Esophagus mucosa (tissue), 1 donor: ENCODE measurements around the gene AP1B1. TPM values are rescaled to one million over a fixed set of nuclear protein-coding genes. Genes with fewer than 3 reads are reported as not detected.
A peak's percentile ranks its signal among the peaks of the same experiment; 100 is the strongest.

Experiments
- ATAC-seq: fragments of 200-7000 bp; cut with Tn5 transposase; one replicate; pipeline ENCODE4 v1.9.1; 2020
- total RNA-seq: library from RNA; stranded (reverse); gene quantifications from one replicate; pipeline ENCODE4 v1.2.4, GENCODE V29; 2023
- donor health status: DM: yes; HTN: yes; CAD: no.

Gene AP1B1
- total RNA-seq, 1 donor from 2014 or later = 80.8 TPM

GRCh38 chr22:29311464-29312217 lies 76.7 kb downstream of the AP1B1 start:
- no peak for ATAC-seq

- peak; percentile 66 for ATAC-seq
Observed at GRCh38 chr22:29310863-29311339, 77.5 kb downstream of the AP1B1 start.

GRCh38 chr22:29310065-29310862 lies 78.1 kb downstream of the AP1B1 start:
- no peak for ATAC-seq

- ATAC-seq = no peak
Observed at GRCh38 chr22:29309332-29310064, 78.9 kb downstream of the AP1B1 start.

GRCh38 chr22:29308791-29309262 lies 79.5 kb downstream of the AP1B1 start:
- peak; percentile 2 for ATAC-seq

GRCh38 chr22:29308148-29308790 lies 80.1 kb downstream of the AP1B1 start:
- ATAC-seq = peak; percentile 32

GRCh38 chr22:29307596-29308147 lies 80.7 kb downstream of the AP1B1 start:
- ATAC-seq = no peak

GRCh38 chr22:29306835-29307595 lies 81.4 kb downstream of the AP1B1 start:
- ATAC-seq = peak; percentile 46

GRCh38 chr22:29306175-29306834 lies 82.1 kb downstream of the AP1B1 start, which contains the start of gene GAS2L1:
Gene GAS2L1 (plus strand): TSS chr22:29306650. CDS start chr22:29308106, 1,456 bp downstream.
- peak; percentile 42 for ATAC-seq

GRCh38 chr22:29305836-29306174 lies 82.6 kb downstream of the AP1B1 start:
- no peak for ATAC-seq

GRCh38 chr22:29302681-29303465 lies 85.5 kb downstream of the AP1B1 start:
- no peak for ATAC-seq

- ATAC-seq = no peak
Observed at GRCh38 chr22:29302402-29302680, 86.0 kb downstream of the AP1B1 start.

- ATAC-seq = no peak
Observed at GRCh38 chr22:29301716-29302401, 86.5 kb downstream of the AP1B1 start.

- ATAC-seq = peak; percentile 1
Observed at GRCh38 chr22:29300807-29301601, 87.4 kb downstream of the AP1B1 start.

GRCh38 chr22:29300467-29300806 lies 87.9 kb downstream of the AP1B1 start:
- ATAC-seq = no peak

- no peak for ATAC-seq
Observed at GRCh38 chr22:29299136-29299900, 89.1 kb downstream of the AP1B1 start.

GRCh38 chr22:29298641-29299040 lies 89.7 kb downstream of the AP1B1 start:
- ATAC-seq = no peak

GRCh38 chr22:29292379-29292778 lies 96.0 kb downstream of the AP1B1 start:
- ATAC-seq = no peak
